ENCODE measurements around the gene MYH14. TPM values are rescaled to one million over a fixed set of nuclear protein-coding genes. Genes with fewer than 3 reads are reported as not detected.
"Not testable (repeated sequence)": the region's sequence is repeated elsewhere in the genome, so short reads cannot be mapped to it uniquely, and the experiment has no call there.

Gene MYH14
- total and polyA plus RNA-seq, 4 experiments from 2014 or later, result not detected

DNA sequence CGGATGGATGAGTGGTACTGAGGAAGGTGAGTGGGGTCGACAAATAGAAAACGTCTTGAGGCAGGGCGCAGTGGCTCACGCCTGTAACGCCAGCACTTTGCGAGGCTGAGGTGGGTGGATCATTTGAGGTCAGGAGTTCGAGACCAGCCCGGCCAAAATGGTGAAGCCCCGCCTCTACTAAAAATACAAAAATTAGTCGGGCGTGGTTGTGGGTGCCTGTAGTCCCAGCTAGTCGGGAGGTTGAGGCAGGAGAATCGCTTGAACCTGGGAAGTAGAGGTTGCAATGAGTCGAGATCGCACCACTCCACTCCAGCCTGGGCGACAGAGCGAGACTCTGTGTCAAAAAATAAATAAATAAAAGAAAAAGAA lies 126.5 kb downstream of the MYH14 start:
- H3K27ac ChIP-seq (ENCODE audit: low read depth, low read length); H3K36me3 Mint-ChIP-seq; H3K36me3 ChIP-seq (ENCODE audit: insufficient read depth, low read length); CTCF ChIA-PET (ENCODE audit: partially characterized antibody); H3K9me3 ChIP-seq (ENCODE audit: control insufficient read depth in 1 of 2, low read length in 2 of 2): not testable (repeated sequence)
- peaks cover 71% of the 10 kb centered on the region for H3K4me1 ChIP-seq (ENCODE audit: insufficient read depth, low read length)
- peak overlapping the region; percentile 36 to 43 for H3K4me3 ChIP-seq (ENCODE audit: low read length in 2 of 2)
- Mint-ChIP-seq H3K27ac (peak overlapping the region; percentile 83 to 97 (median 93)), H3K4me3 (peak overlapping the region; percentile 80 to 89 (median 84)), H3K9me3 (peaks cover 0 to 29% (median 12%) of the 10 kb centered on the region in 8 donors), H3K4me1 (peaks cover 37 to 75% (median 57%) of the 10 kb centered on the region in 4 donors), H3K27me3 (peaks cover 23 to 48% of the 10 kb centered on the region in 2 donors)
- DNase-seq, result peak in 1 of 5 donors; percentile 11
- H3K27me3 ChIP-seq (ENCODE audit: insufficient read depth, low read length), result peaks cover 37% of the 10 kb centered on the region
- intact Hi-C loops (cut with micrococcal nuclease), result loop anchor here (5.0 kb wide), 1 partner anchor 52 kb away; the partner anchor contains the start of gene POLD1
- POLR2A ChIA-PET (ENCODE audit: partially characterized antibody), result interaction anchor here (1.1 to 1.5 kb wide), 2 partner anchors 17 to 181 kb away, joined by 3 to 4 read pairs; partner anchors contain the start of gene JOSD2

GRCh38 chr19:50330365-50331078 lies 127.1 kb downstream of the MYH14 start:
- H3K9me3 Mint-ChIP-seq, result peaks cover 0 to 29% (median 12%) of the 10 kb centered on the region in 8 donors
- H3K27ac ChIP-seq (ENCODE audit: low read depth, low read length), result no peak overlapping the region
- H3K4me1 Mint-ChIP-seq, result peaks cover 40 to 77% (median 58%) of the 10 kb centered on the region in 4 donors
- peak overlapping the region; percentile 65 to 89 (median 78) for H3K4me3 Mint-ChIP-seq
- DNase-seq, result peak; percentile 72 to 84 (median 79)
- peak overlapping the region in 5 of 7 donors; percentile 65 to 97 (median 93) for H3K27ac Mint-ChIP-seq
- H3K4me1 ChIP-seq (ENCODE audit: insufficient read depth, low read length), result peaks cover 71% of the 10 kb centered on the region
- intact Hi-C loops (cut with micrococcal nuclease), result loop anchor here (5.0 kb wide), 1 partner anchor 52 kb away; the partner anchor contains the start of gene POLD1
- H3K4me3 ChIP-seq (ENCODE audit: low read length in 2 of 2), result peak overlapping the region in 1 of 2 donors; percentile 37
- peaks cover 5 to 6% of the 10 kb centered on the region in 2 donors for H3K36me3 Mint-ChIP-seq
- peaks cover 37% of the 10 kb centered on the region for H3K27me3 ChIP-seq (ENCODE audit: insufficient read depth, low read length)
- H3K36me3 ChIP-seq (ENCODE audit: insufficient read depth, low read length), result no peaks in the 10 kb centered on the region
- ChIA-PET CTCF (ENCODE audit: partially characterized antibody) (no interaction called here), POLR2A (ENCODE audit: partially characterized antibody) (no interaction called here)
- H3K9me3 ChIP-seq (ENCODE audit: control insufficient read depth in 1 of 2, low read length in 2 of 2), result no peaks in the 10 kb centered on the region
- H3K27me3 Mint-ChIP-seq, result peaks cover 23 to 51% of the 10 kb centered on the region in 2 donors

GRCh38 chr19:50331221-50331993 lies 128.0 kb downstream of the MYH14 start:
- H3K36me3 ChIP-seq (ENCODE audit: insufficient read depth, low read length), result no peaks in the 10 kb centered on the region
- peaks cover 40 to 77% (median 55%) of the 10 kb centered on the region in 4 donors for H3K4me1 Mint-ChIP-seq
- peaks cover 23 to 52% of the 10 kb centered on the region in 2 donors for H3K27me3 Mint-ChIP-seq
- no peak for DNase-seq
- peak overlapping the region; percentile 65 to 87 (median 71) for H3K4me3 Mint-ChIP-seq
- ChIA-PET CTCF (ENCODE audit: partially characterized antibody) (no interaction called here), POLR2A (ENCODE audit: partially characterized antibody) (interaction anchor here (3.0 to 3.8 kb wide), 2 partner anchors 26 to 53 kb away, joined by 8 to 27 read pairs; partner anchors contain the start of gene POLD1)
- no peaks in the 10 kb centered on the region for H3K9me3 ChIP-seq (ENCODE audit: control insufficient read depth in 1 of 2, low read length in 2 of 2)
- peaks cover 63% of the 10 kb centered on the region for H3K4me1 ChIP-seq (ENCODE audit: insufficient read depth, low read length)
- intact Hi-C loops (cut with micrococcal nuclease), result loop anchor here (5.0 kb wide), 1 partner anchor 51 kb away; the partner anchor contains the start of gene POLD1
- no peak overlapping the region for H3K4me3 ChIP-seq (ENCODE audit: low read length in 2 of 2)
- peaks cover 5 to 6% of the 10 kb centered on the region in 2 donors for H3K36me3 Mint-ChIP-seq
- H3K9me3 Mint-ChIP-seq, result peaks cover 0 to 29% (median 12%) of the 10 kb centered on the region in 8 donors
- H3K27ac Mint-ChIP-seq, result peak overlapping the region; percentile 66 to 96 (median 90)
- H3K27ac ChIP-seq (ENCODE audit: low read depth, low read length), result no peak overlapping the region
- H3K27me3 ChIP-seq (ENCODE audit: insufficient read depth, low read length), result peaks cover 31% of the 10 kb centered on the region

GRCh38 chr19:50331994-50332243 lies 128.5 kb downstream of the MYH14 start:
- intact Hi-C loops (cut with micrococcal nuclease), result loop anchor here (5.0 kb wide), 1 partner anchor 50 kb away; the partner anchor contains the start of gene POLD1
- Histone ChIP-seq H3K4me3 (ENCODE audit: low read length in 2 of 2) (no peak overlapping the region), H3K36me3 (ENCODE audit: insufficient read depth, low read length) (no peaks in the 10 kb centered on the region), H3K27ac (ENCODE audit: low read depth, low read length) (no peak overlapping the region), H3K4me1 (ENCODE audit: insufficient read depth, low read length) (peaks cover 58% of the 10 kb centered on the region), H3K9me3 (ENCODE audit: control insufficient read depth in 1 of 2, low read length in 2 of 2) (no peaks in the 10 kb centered on the region), H3K27me3 (ENCODE audit: insufficient read depth, low read length) (peaks cover 27% of the 10 kb centered on the region)
- Mint-ChIP-seq H3K27ac (peak overlapping the region in 4 of 7 donors; percentile 10 to 93 (median 34)), H3K27me3 (peaks cover 21 to 48% of the 10 kb centered on the region in 2 donors), H3K4me3 (peak overlapping the region in 7 of 8 donors; percentile 51 to 81 (median 63)), H3K36me3 (peaks cover 5 to 6% of the 10 kb centered on the region in 2 donors), H3K4me1 (peaks cover 37 to 71% (median 50%) of the 10 kb centered on the region in 4 donors), H3K9me3 (peaks cover 0 to 27% (median 12%) of the 10 kb centered on the region in 8 donors)
- no peak for DNase-seq
- ChIA-PET POLR2A (ENCODE audit: partially characterized antibody) (interaction anchor here (3.0 to 3.8 kb wide), 2 partner anchors 26 to 52 kb away, joined by 8 to 27 read pairs; partner anchors contain the start of gene POLD1), CTCF (ENCODE audit: partially characterized antibody) (no interaction called here)

DNA sequence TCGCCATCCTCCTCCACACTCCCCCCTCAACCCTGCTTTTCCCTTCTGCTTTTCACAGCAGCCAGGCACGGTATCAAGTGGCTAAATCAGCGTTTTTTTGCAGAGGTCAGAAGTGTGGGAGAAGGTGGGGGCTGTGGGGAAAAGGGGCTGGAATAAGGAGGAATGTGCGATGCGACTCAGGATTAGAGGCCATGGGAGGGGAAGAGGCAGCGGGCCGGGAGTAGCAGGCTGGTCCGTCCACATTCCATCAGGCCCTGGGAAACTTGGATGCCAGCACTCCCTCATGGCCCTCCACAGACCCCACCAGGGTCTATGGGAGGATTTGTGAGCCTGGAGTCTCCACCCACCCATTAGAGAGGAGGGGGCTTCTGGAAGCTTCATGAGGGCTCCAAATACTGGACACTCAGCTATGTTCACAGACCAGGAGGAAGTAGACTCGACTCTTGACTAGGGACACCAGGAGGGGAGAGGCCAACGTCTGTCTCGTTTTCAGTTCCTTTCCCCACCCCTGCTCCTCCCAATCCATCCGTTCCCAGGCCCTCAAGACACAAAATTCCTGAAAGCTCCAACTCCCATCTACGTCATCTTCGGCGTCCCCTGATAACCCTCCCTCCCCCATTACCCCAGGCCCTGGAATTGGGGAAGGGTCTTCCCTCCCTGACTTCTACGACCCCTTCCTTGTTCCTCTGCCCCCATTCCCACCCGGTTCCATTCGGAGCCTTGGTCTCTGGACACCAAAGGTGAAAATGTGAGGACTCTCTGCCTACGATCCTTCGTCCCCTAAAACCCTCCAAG lies 129.0 kb downstream of the MYH14 start:
- H3K36me3 ChIP-seq (ENCODE audit: insufficient read depth, low read length), result no peaks in the 10 kb centered on the region
- H3K27ac Mint-ChIP-seq, result peak overlapping the region in 5 of 7 donors; percentile 10 to 93 (median 73)
- H3K4me1 Mint-ChIP-seq, result peaks cover 31 to 66% (median 45%) of the 10 kb centered on the region in 4 donors
- H3K27me3 Mint-ChIP-seq, result peaks cover 16 to 43% of the 10 kb centered on the region in 2 donors
- DNase-seq, result no peak
- H3K4me3 ChIP-seq (ENCODE audit: low read length in 2 of 2), result peak overlapping the region; percentile 67 to 76
- intact Hi-C loops (cut with micrococcal nuclease), result loop anchor here (1.0 to 5.0 kb wide), 4 partner anchors 25 to 472 kb away; partner anchors contain the start of genes JOSD2 and POLD1
- peaks cover 5 to 6% of the 10 kb centered on the region in 2 donors for H3K36me3 Mint-ChIP-seq
- peaks cover 0 to 22% (median 11%) of the 10 kb centered on the region in 8 donors for H3K9me3 Mint-ChIP-seq
- no peak overlapping the region for H3K27ac ChIP-seq (ENCODE audit: low read depth, low read length)
- H3K9me3 ChIP-seq (ENCODE audit: control insufficient read depth in 1 of 2, low read length in 2 of 2), result no peaks in the 10 kb centered on the region
- ChIA-PET POLR2A (ENCODE audit: partially characterized antibody) (interaction anchor here (0.8 to 3.8 kb wide), 6 partner anchors 15 to 473 kb away, joined by 3 to 27 read pairs (median 7); partner anchors contain the start of genes JOSD2 and POLD1), CTCF (ENCODE audit: partially characterized antibody) (interaction anchor here (1.8 kb wide), 1 partner anchor 25 kb away, joined by 11 read pairs; no protein-coding TSS in a partner anchor)
- H3K4me1 ChIP-seq (ENCODE audit: insufficient read depth, low read length), result peaks cover 52% of the 10 kb centered on the region
- peaks cover 22% of the 10 kb centered on the region for H3K27me3 ChIP-seq (ENCODE audit: insufficient read depth, low read length)
- H3K4me3 Mint-ChIP-seq, result peak overlapping the region; percentile 26 to 87 (median 66)

GRCh38 chr19:50333235-50333736 lies 129.9 kb downstream of the MYH14 start:
- H3K4me3 Mint-ChIP-seq, result peak overlapping the region; percentile 82 to 97 (median 92)

More at GRCh38 chr19:50333235-50333736, 129.9 kb downstream of the MYH14 start:
- Histone ChIP-seq H3K4me1 (ENCODE audit: insufficient read depth, low read length) (peaks cover 51% of the 10 kb centered on the region), H3K9me3 (ENCODE audit: control insufficient read depth in 1 of 2, low read length in 2 of 2) (no peaks in the 10 kb centered on the region), H3K36me3 (ENCODE audit: insufficient read depth, low read length) (no peaks in the 10 kb centered on the region), H3K4me3 (ENCODE audit: low read length in 2 of 2) (peak overlapping the region; percentile 67 to 76), H3K27ac (ENCODE audit: low read depth, low read length) (peak overlapping the region; percentile 3), H3K27me3 (ENCODE audit: insufficient read depth, low read length) (peaks cover 17% of the 10 kb centered on the region)
- ChIA-PET CTCF (ENCODE audit: partially characterized antibody) (interaction anchor here (1.3 to 1.8 kb wide), 2 partner anchors 24 to 43 kb away, joined by 3 to 11 read pairs; partner anchors contain the start of gene NR1H2), POLR2A (ENCODE audit: partially characterized antibody) (interaction anchor here (1.0 to 3.8 kb wide), 7 partner anchors 14 to 472 kb away, joined by 4 to 27 read pairs (median 6); partner anchors contain the start of genes JOSD2, NR1H2 and POLD1)
- peak overlapping the region; percentile 69 to 98 (median 95) for H3K27ac Mint-ChIP-seq
- H3K4me1 Mint-ChIP-seq, result peaks cover 28 to 62% (median 41%) of the 10 kb centered on the region in 4 donors
- DNase-seq, result peak in 4 of 5 donors; percentile 88 to 94 (median 92)
- peaks cover 14 to 38% of the 10 kb centered on the region in 2 donors for H3K27me3 Mint-ChIP-seq
- intact Hi-C loops (cut with micrococcal nuclease), result loop anchor here (1.0 to 5.0 kb wide), 4 partner anchors 24 to 471 kb away; partner anchors contain the start of genes JOSD2 and POLD1
- H3K9me3 Mint-ChIP-seq, result peaks cover 0 to 18% (median 10%) of the 10 kb centered on the region in 8 donors
- peaks cover 5 to 6% of the 10 kb centered on the region in 2 donors for H3K36me3 Mint-ChIP-seq
